Uterus (tissue), 2 donors: Measurements from ENCODE around the gene MAP3K14.

Experiments
- CTCF ChIP-seq, 4 experiments: fragments of 200-600 bp in 2 of 4; fragments of 450-650 bp in 2 of 4; sonication (generic) in 2 of 4; IDR thresholded peaks; one replicate each; pipeline ENCODE4 v1.5.1; 2016 to 2019; ENCODE audit warnings: antibody characterized with exemption in 4 of 4, mild to moderate bottlenecking in 2 of 4, moderate library complexity in 1 of 4
- POLR2A ChIP-seq, 2 donors: fragments of 450-650 bp; IDR thresholded peaks; one replicate each; pipeline ENCODE4 v1.6.1; 2016; ENCODE audit warnings: antibody characterized with exemption in 2 of 2, mild to moderate bottlenecking in 1 of 2, moderate library complexity in 1 of 2

- no peak for TF ChIP-seq POLR2A (IDR thresholded peaks at IDR 0.05)
- TF ChIP-seq CTCF (IDR thresholded peaks at IDR 0.05), result no peak
Measured at GRCh38 chr17:45305530-45306087, 11.2 kb downstream of the MAP3K14 start.
